A673 (cell line): ENCODE data around the gene HOXC10. TPM values are rescaled to one million over a fixed set of nuclear protein-coding genes. Genes with fewer than 3 reads are reported as not detected.

Source experiments
- BruUV-seq: library from RNA; stranded (reverse); fragments of 400-500 nt; replicated peaks from 2 replicates; lab custom pipeline; 2021; lab: Mats Ljungman, UMichigan
- CTCF ChIA-PET: fragments of 300-600 bp; sonication (Branson Sonifier 250); formaldehyde crosslinking; loops from one replicate; lab custom pipeline; 2022; ENCODE audit warnings: antibody characterized with exemption; lab: Charles Lee
- POLR2A ChIA-PET: fragments of 300-600 bp; sonication (Branson Sonifier 250); formaldehyde crosslinking; loops from one replicate; lab custom pipeline; 2022; ENCODE audit warnings: antibody characterized with exemption; ENCODE audit not compliant: low non-redundant PET; lab: Charles Lee
- DNase-seq: peaks from one replicate; pipeline ENCODE4 v3.0.0-alpha.2; 2015; ENCODE audit warnings: low spot score
- H3K27ac ChIP-seq: fragments of 200-600 bp; sonication (generic); 2 replicates; pipeline ENCODE4 v1.5.1; 2016; ENCODE audit warnings: mixed run types, low read depth, mild to moderate bottlenecking, mixed read lengths, antibody characterized with exemption, low read length; ENCODE audit not compliant: poor library complexity, severe bottlenecking
- H3K27me3 ChIP-seq: fragments of 200-600 bp; sonication (generic); replicated peaks from 2 replicates; pipeline ENCODE4 v1.6.1; 2017; ENCODE audit warnings: mixed run types, low read depth, mild to moderate bottlenecking, mixed read lengths, antibody characterized with exemption, low read length; ENCODE audit not compliant: insufficient read depth, poor library complexity
- H3K36me3 ChIP-seq: fragments of 200-600 bp; sonication (generic); 2 replicates; pipeline ENCODE4 v1.6.1; 2016; ENCODE audit warnings: mixed run types, mild to moderate bottlenecking, mixed read lengths, antibody characterized with exemption, low read length; ENCODE audit not compliant: insufficient read depth, poor library complexity, severe bottlenecking
- H3K4me1 ChIP-seq: fragments of 200-600 bp; sonication (generic); 2 replicates; pipeline ENCODE4 v1.6.1; 2017; ENCODE audit warnings: mixed run types, mild to moderate bottlenecking, mixed read lengths, antibody characterized with exemption, low read length; ENCODE audit not compliant: insufficient read depth, poor library complexity, severe bottlenecking
- H3K4me3 ChIP-seq: fragments of 200-600 bp; sonication (generic); 2 replicates; pipeline ENCODE4 v1.5.1; 2016; ENCODE audit warnings: low read depth, mixed run types, mild to moderate bottlenecking, mixed read lengths, low read length; ENCODE audit not compliant: poor library complexity, severe bottlenecking
- H3K9me3 ChIP-seq: fragments of 200-600 bp; sonication (generic); 2 replicates; pipeline ENCODE4 v1.6.1; 2016; ENCODE audit warnings: mixed run types, low read depth, mild to moderate bottlenecking, mixed read lengths, antibody characterized with exemption, low read length; ENCODE audit not compliant: poor library complexity, severe bottlenecking
- CTCF ChIP-seq: fragments of 300-800, 200-600 bp; sonication (generic); conservative IDR thresholded peaks from 2 replicates; pipeline ENCODE4 v1.5.1; 2017; ENCODE audit warnings: low read depth, mild to moderate bottlenecking, antibody characterized with exemption, low read length, moderate library complexity, mixed read lengths
- EZH2 ChIP-seq: fragments of 200-600 bp; sonication (generic); IDR thresholded peaks from 2 replicates; pipeline ENCODE4 v1.6.1; 2017; ENCODE audit warnings: borderline replicate concordance, low read depth, mild to moderate bottlenecking, mixed read lengths, antibody characterized with exemption, low read length; ENCODE audit not compliant: poor library complexity, severe bottlenecking
- intact Hi-C: fragments of 100-400 bp; cut with micrococcal nuclease; formaldehyde crosslinking; loops from one replicate; pipeline ENCODE4 v1.10.0; 2022; ENCODE audit not compliant: unreplicated experiment
- total RNA-seq: library from RNA; stranded (reverse); gene quantifications from 2 replicates; pipeline ENCODE4 v1.2.3, GENCODE V29; 2021

Gene HOXC10
- total RNA-seq, 1 experiment from 2014 or later, result 27.8 TPM

DNA sequence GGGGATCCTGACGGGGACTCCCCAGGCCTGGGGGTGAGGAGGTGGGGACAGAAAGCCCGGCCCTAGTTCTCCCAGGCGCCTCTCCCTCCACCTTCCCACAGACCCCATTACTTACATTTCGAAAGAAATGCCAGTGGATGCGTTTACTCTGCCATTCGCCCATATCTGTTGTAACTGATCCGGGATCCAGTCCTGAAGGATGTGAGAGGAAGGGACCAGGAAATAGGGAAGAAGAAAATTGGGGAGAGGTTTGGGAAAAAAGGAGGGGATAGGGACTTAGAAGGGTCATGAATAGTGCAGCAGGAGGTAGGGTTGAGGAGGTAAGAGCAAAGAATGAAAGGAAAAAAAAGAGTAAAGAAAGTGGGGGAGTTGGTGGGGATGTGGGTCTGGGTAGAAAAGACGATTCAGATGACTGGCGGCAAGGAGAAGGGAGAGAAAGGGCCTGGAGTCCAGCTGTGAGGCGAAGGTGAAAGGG, 29.1 kb upstream of the HOXC10 start:
- POLR2A ChIA-PET, result interaction anchor here (0.6 kb wide), 1 partner anchor 170 kb away, joined by 9 read pairs; no protein-coding TSS in a partner anchor
- Histone ChIP-seq H3K27me3 (peaks cover 6% of the 10 kb centered on the region), H3K4me3 (peak overlapping the region; percentile 62), H3K36me3 (no peaks in the 10 kb centered on the region), H3K27ac (no peak overlapping the region), H3K4me1 (peaks cover 3% of the 10 kb centered on the region), H3K9me3 (no peaks in the 10 kb centered on the region)
- CTCF ChIA-PET, result no interaction called here
- TF ChIP-seq CTCF, result no peak
- DNase-seq, result no peak
- BruUV-seq, result no TSS peak
- intact Hi-C loops, result no loop called here

DNA sequence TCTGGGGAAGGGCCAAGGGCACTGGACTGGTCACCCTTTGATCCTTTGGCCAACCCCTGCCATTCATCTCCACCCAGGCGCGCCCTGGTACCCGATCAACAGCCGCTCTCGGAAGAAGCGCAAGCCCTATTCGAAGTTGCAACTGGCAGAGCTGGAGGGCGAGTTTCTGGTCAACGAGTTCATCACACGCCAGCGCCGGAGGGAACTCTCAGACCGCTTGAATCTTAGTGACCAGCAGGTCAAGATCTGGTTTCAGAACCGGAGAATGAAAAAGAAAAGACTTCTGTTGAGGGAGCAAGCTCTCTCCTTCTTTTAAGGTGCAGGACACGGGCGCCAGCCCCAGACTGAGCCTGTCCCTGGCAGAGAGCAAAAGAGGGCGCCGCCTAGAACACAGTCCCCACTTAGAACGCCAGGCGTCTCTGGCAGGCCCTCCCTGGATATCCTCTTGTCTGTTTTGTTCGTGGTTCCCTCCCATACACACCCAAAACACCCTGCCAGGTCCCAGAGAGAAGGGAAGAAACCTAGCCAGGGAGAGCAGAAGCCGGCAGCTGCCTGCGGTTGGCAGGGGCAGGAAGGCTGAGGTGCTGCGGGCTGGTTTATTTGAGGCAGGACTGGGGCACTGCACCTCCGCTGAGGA, 28.6 kb upstream of the HOXC10 start:
- no peaks in the 10 kb centered on the region for H3K9me3 ChIP-seq
- peaks cover 3% of the 10 kb centered on the region for H3K4me1 ChIP-seq
- ChIA-PET POLR2A (no interaction called here), CTCF (no interaction called here)
- no peak for DNase-seq
- intact Hi-C loops, result no loop called here
- TF ChIP-seq CTCF, result no peak
- no peak for TF ChIP-seq EZH2
- no peak overlapping the region for H3K27ac ChIP-seq
- peaks cover 6% of the 10 kb centered on the region for H3K27me3 ChIP-seq
- no peaks in the 10 kb centered on the region for H3K36me3 ChIP-seq
- no TSS peak for BruUV-seq
- no peak overlapping the region for H3K4me3 ChIP-seq

GRCh38 chr12:53956914-53957536, 27.9 kb upstream of the HOXC10 start:
- H3K4me1 ChIP-seq, result peaks cover 3% of the 10 kb centered on the region
- no peak overlapping the region for H3K4me3 ChIP-seq
- H3K27ac ChIP-seq, result no peak overlapping the region
- POLR2A ChIA-PET, result no interaction called here
- no peak for TF ChIP-seq EZH2
- TF ChIP-seq CTCF, result no peak
- no peaks in the 10 kb centered on the region for H3K36me3 ChIP-seq
- CTCF ChIA-PET, result no interaction called here
- DNase-seq, result no peak
- intact Hi-C loops, result no loop called here
- peaks cover 6% of the 10 kb centered on the region for H3K27me3 ChIP-seq
- no TSS peak for BruUV-seq
- H3K9me3 ChIP-seq, result no peaks in the 10 kb centered on the region
